HG02678 (cell line): ENCODE results near the gene C14orf119.

Source experiments
- ATAC-seq: cut with Tn5 transposase; IDR thresholded peaks from one replicate; pipeline ENCODE4 v1.9.1; 2021; ENCODE audit warnings: mild to moderate bottlenecking, moderate library complexity; ENCODE audit not compliant: unreplicated experiment

C14orf119 gene

GRCh38 chr14:23095196-23096108 lies at the start of gene C14orf119:
C14orf119 (plus strand) TSS chr14:23095505; CDS start chr14:23097659, 2,154 bp downstream.
- peak; percentile 88 for ATAC-seq

GRCh38 chr14:23047034-23047634 lies 48.2 kb upstream of the C14orf119 start:
- ATAC-seq = no peak

GRCh38 chr14:23047751-23048693 lies 47.3 kb upstream of the C14orf119 start:
- no peak for ATAC-seq

GRCh38 chr14:23049011-23049410 lies 46.3 kb upstream of the C14orf119 start:
- no peak for ATAC-seq

- ATAC-seq = no peak
Observed at GRCh38 chr14:23051141-23052057, 43.9 kb upstream of the C14orf119 start.

GRCh38 chr14:23052182-23052623 lies 43.1 kb upstream of the C14orf119 start:
- ATAC-seq = no peak

GRCh38 chr14:23052671-23053070 lies 42.6 kb upstream of the C14orf119 start:
- no peak for ATAC-seq

GRCh38 chr14:23053426-23053825 lies 41.9 kb upstream of the C14orf119 start:
- no peak for ATAC-seq

GRCh38 chr14:23054000-23054811 lies 41.1 kb upstream of the C14orf119 start:
- ATAC-seq = no peak

GRCh38 chr14:23055147-23055550 lies 40.2 kb upstream of the C14orf119 start:
- no peak for ATAC-seq

- no peak for ATAC-seq
Observed at GRCh38 chr14:23055621-23056144, 39.6 kb upstream of the C14orf119 start.

GRCh38 chr14:23056145-23056955 lies 39.0 kb upstream of the C14orf119 start:
- ATAC-seq = peak; percentile 55

- ATAC-seq = peak; percentile 66
Observed at GRCh38 chr14:23056956-23057756, 38.1 kb upstream of the C14orf119 start, which contains the start of gene CDH24. CDH24 (minus strand) TSS chr14:23057520; CDS start chr14:23055733, 1,787 bp downstream.

GRCh38 chr14:23057757-23058653 lies 37.3 kb upstream of the C14orf119 start:
- ATAC-seq = peak; percentile 65

- ATAC-seq = no peak
Observed at GRCh38 chr14:23058654-23059504, 36.4 kb upstream of the C14orf119 start.
